ENCODE results near the gene DDX10. TPM values are rescaled to one million over a fixed set of nuclear protein-coding genes. Genes with fewer than 3 reads are reported as not detected.

Gene DDX10
- total RNA-seq, 4 donors from 2014 or later: 5.5 to 25.0 (median 17.5) TPM

DNA sequence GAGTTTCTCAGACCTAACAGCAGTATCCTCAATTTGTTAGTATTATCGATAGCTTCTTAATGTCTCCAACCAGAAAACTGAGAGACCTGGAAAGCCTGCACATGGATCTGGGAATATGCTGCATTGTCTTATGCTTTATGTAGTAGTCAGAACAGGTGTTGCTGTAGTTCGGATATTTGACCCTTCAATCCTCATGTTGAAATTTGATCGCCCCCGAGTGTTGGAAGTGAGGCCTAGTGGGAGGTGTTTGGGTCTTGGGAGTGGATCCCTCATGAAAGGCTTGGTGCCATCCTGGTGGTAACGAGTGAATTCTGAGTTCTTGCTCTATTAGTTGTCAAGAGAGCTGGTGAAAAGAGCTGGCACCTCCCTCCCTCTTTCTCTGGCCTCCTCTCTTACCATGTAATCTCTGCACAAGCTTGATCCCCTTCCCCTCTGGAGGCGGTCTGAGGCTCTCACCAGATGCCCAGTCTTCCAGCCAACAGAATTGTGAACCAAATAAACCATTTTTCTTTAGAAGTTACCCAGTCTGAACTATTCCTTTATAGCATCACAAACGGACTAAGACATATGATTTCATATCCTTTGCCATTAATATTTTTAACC, 227.1 kb downstream of the DDX10 start:
- Histone ChIP-seq H3K36me3 (no peaks in the 10 kb centered on the region), H3K9me3 (no peaks in the 10 kb centered on the region), H3K4me3 (no peak overlapping the region), H3K27ac (no peak overlapping the region), H3K4me1 (peaks cover 0 to 14% (median 0%) of the 10 kb centered on the region in 3 donors), H3K27me3 (no peaks in the 10 kb centered on the region)
- no peak for DNase-seq
- intact Hi-C loops (cut with DNase I): no loop called here
- no peak for TF ChIP-seq POLR2A (IDR thresholded peaks at IDR 0.05)
- TF ChIP-seq, protein P1, sequence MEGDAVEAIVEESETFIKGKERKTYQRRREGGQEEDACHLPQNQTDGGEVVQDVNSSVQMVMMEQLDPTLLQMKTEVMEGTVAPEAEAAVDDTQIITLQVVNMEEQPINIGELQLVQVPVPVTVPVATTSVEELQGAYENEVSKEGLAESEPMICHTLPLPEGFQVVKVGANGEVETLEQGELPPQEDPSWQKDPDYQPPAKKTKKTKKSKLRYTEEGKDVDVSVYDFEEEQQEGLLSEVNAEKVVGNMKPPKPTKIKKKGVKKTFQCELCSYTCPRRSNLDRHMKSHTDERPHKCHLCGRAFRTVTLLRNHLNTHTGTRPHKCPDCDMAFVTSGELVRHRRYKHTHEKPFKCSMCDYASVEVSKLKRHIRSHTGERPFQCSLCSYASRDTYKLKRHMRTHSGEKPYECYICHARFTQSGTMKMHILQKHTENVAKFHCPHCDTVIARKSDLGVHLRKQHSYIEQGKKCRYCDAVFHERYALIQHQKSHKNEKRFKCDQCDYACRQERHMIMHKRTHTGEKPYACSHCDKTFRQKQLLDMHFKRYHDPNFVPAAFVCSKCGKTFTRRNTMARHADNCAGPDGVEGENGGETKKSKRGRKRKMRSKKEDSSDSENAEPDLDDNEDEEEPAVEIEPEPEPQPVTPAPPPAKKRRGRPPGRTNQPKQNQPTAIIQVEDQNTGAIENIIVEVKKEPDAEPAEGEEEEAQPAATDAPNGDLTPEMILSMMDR (IDR thresholded peaks at IDR 0.05): no peak
- WGBS, 2 donors: 88 to 95% methylated on average over 5 to 7 of the region's 7 CpGs

DNA sequence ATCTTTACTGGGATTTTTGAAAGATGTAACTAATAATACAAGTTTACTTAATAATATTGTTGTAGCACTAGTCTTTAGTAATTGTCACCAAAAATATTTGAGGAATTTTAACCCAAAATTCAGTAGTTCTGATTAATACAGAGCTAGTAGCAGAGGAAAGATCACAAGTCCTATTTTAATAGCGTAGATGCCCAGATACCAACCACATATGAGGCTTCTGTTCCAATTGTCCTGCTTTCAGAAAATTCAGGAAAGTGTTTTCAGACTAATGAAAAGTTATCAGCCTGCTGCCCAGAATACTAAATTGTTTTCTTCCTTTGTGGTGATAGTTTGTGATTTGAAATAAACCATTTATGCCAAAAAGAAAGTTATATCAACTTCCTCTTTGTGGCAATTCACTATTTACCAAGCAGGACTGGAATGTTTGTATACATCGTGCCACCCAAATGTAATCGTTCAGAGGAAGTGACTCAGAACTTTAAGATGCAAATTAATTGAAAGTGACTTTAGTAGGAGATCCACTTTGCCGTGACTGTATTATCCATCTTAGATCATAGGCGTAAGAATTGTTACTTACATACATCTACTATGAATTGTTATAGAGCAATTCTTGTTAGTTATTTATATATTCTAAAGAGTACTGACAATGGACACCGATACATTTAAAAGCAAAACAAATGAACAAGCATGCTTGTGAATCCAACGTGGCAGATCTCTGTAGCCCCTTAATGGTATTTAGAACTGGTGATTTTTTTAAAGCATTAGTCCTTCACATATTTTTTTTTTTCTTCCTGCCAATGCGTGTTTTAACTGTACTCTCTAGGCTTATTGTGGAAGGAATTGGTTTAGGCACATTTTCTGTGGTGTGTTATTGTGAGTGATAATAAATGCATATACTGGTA, 231.0 kb downstream of the DDX10 start:
- Histone ChIP-seq H3K9me3 (no peaks in the 10 kb centered on the region), H3K4me1 (peaks cover 0 to 14% (median 0%) of the 10 kb centered on the region in 3 donors), H3K36me3 (no peaks in the 10 kb centered on the region), H3K27ac (no peak overlapping the region), H3K27me3 (no peaks in the 10 kb centered on the region), H3K4me3 (peak overlapping the region in 1 of 4 donors; percentile 7)
- no peak for DNase-seq
- intact Hi-C loops (cut with DNase I): no loop called here
- WGBS, 2 donors: 46 to 51% methylated on average over 8 of the region's 8 CpGs
- no peak for TF ChIP-seq POLR2A (IDR thresholded peaks at IDR 0.05)
- TF ChIP-seq, protein P1 (IDR thresholded peaks at IDR 0.05): no peak

- intact Hi-C loops (cut with DNase I): no loop called here
- 63 to 77% methylated on average over 1 of the region's 1 CpG for WGBS, 2 donors
- DNase-seq: no peak
- no peaks in the 10 kb centered on the region for H3K36me3 ChIP-seq
- no peaks in the 10 kb centered on the region for H3K27me3 ChIP-seq
- H3K27ac ChIP-seq: no peak overlapping the region
- TF ChIP-seq, protein P1 (IDR thresholded peaks at IDR 0.05): no peak
- TF ChIP-seq POLR2A (IDR thresholded peaks at IDR 0.05): no peak
- H3K9me3 ChIP-seq: no peaks in the 10 kb centered on the region
- H3K4me1 ChIP-seq: peaks cover 0 to 14% (median 0%) of the 10 kb centered on the region in 3 donors
- no peak overlapping the region for H3K4me3 ChIP-seq
These were observed 232.2 kb downstream of the DDX10 start for GRCh38 chr11:108897071-108897481.

GRCh38 chr11:108897916-108898315, 233.0 kb downstream of the DDX10 start:
- 98 to 100% methylated on average over 5 of the region's 5 CpGs for WGBS, 2 donors
- Histone ChIP-seq H3K27ac (no peak overlapping the region), H3K4me3 (no peak overlapping the region), H3K27me3 (no peaks in the 10 kb centered on the region), H3K9me3 (no peaks in the 10 kb centered on the region), H3K4me1 (peaks cover 0 to 14% (median 0%) of the 10 kb centered on the region in 3 donors), H3K36me3 (no peaks in the 10 kb centered on the region)
- TF ChIP-seq, protein P1 (IDR thresholded peaks at IDR 0.05): no peak
- no peak for TF ChIP-seq POLR2A (IDR thresholded peaks at IDR 0.05)
- intact Hi-C loops (cut with DNase I): no loop called here
- no peak for DNase-seq

DNA sequence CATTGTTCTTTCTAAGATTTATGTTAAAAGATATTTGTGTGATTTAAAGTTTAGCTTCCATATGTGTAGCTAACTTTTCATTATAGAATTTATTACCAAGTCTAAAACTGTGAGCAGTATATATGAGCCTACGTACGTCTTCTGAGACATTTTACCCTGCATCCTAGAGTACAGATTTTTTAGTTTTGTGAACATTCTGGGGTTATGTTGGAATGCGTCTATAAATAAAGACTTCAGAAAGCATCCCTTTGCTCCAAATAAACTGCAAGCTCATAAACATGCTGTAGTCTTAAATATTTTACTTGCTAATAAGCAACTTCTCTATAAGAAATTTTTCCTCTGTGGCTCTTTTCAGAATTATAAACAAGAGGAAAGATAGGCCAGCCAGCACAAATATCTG, 236.5 kb downstream of the DDX10 start:
- no peak overlapping the region for H3K4me3 ChIP-seq
- no peak overlapping the region for H3K27ac ChIP-seq
- WGBS, 2 donors: 91 to 94% methylated on average over 3 of the region's 3 CpGs
- DNase-seq: no peak
- H3K27me3 ChIP-seq: no peaks in the 10 kb centered on the region
- TF ChIP-seq, protein P1 (IDR thresholded peaks at IDR 0.05): no peak
- intact Hi-C loops (cut with DNase I): no loop called here
- H3K9me3 ChIP-seq: no peaks in the 10 kb centered on the region
- H3K36me3 ChIP-seq: no peaks in the 10 kb centered on the region
- peaks cover 0 to 4% (median 0%) of the 10 kb centered on the region in 3 donors for H3K4me1 ChIP-seq

Data from esophagus squamous epithelium (tissue), 5 donors.